Prostate gland (tissue), 2 donors: Measurements from ENCODE around the gene BNC2.

Experiments
- POLR2AphosphoS5 ChIP-seq: sonication (generic); formaldehyde crosslinking; IDR thresholded peaks from one replicate; pipeline ENCODE4 v1.6.1; 2017; ENCODE audit warnings: antibody characterized with exemption
- TF ChIP-seq, protein P1 (sequence below), 4 experiments: fragments of 200-600 bp in 2 of 4; fragments of 450-650 bp in 2 of 4; sonication (generic) in 2 of 4; IDR thresholded peaks; 1 replicate in 3 of 4; 2 replicates in 1 of 4; pipeline ENCODE4 v1.5.1; 2016 to 2019; ENCODE audit warnings: antibody characterized with exemption in 4 of 4, mild to moderate bottlenecking in 2 of 4, moderate library complexity in 2 of 4

GRCh38 chr9:16469184-16469583, 401.3 kb downstream of the BNC2 start:
- TF ChIP-seq, protein P1, sequence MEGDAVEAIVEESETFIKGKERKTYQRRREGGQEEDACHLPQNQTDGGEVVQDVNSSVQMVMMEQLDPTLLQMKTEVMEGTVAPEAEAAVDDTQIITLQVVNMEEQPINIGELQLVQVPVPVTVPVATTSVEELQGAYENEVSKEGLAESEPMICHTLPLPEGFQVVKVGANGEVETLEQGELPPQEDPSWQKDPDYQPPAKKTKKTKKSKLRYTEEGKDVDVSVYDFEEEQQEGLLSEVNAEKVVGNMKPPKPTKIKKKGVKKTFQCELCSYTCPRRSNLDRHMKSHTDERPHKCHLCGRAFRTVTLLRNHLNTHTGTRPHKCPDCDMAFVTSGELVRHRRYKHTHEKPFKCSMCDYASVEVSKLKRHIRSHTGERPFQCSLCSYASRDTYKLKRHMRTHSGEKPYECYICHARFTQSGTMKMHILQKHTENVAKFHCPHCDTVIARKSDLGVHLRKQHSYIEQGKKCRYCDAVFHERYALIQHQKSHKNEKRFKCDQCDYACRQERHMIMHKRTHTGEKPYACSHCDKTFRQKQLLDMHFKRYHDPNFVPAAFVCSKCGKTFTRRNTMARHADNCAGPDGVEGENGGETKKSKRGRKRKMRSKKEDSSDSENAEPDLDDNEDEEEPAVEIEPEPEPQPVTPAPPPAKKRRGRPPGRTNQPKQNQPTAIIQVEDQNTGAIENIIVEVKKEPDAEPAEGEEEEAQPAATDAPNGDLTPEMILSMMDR (IDR thresholded peaks at IDR 0.05), result no peak
- no peak for TF ChIP-seq POLR2AphosphoS5
